ENCODE data around the gene FAM156A.
"Not testable (repeated sequence)": the region's sequence is repeated elsewhere in the genome, so short reads cannot be mapped to it uniquely, and the experiment has no call there.

Gene FAM156A

DNA sequence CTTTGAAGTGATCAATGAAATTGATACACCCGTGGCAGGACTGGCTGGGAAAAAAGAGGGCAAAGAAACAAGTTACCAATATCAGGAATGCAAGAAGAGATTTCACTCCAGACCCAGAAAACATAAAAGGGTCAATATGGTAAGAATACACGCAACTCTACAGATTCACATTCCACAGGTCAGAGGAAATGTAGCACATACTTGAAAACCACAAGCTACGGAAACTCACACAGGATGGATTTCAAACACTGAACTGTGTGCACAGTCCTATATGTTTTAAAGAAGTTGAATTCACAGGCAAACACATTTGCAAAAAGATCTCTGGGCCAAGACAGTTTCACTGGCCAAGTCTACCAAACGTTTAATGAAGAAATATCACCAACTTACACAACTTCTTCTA, 9.0 kb downstream of the FAM156A start:
- H3K4me3 ChIP-seq (ENCODE audit: low read length); H3K36me3 ChIP-seq (ENCODE audit: insufficient read depth, low read length); H3K4me1 ChIP-seq (ENCODE audit: control insufficient read depth, insufficient read depth, low read length); H3K9ac ChIP-seq (ENCODE audit: low read depth, low read length); H3K4me2 ChIP-seq (ENCODE audit: low read length); H3K9me3 ChIP-seq (replicated peaks; ENCODE audit: low read length); H3K27me3 ChIP-seq (ENCODE audit: control insufficient read depth, insufficient read depth, low read length): not testable (repeated sequence)

DNA sequence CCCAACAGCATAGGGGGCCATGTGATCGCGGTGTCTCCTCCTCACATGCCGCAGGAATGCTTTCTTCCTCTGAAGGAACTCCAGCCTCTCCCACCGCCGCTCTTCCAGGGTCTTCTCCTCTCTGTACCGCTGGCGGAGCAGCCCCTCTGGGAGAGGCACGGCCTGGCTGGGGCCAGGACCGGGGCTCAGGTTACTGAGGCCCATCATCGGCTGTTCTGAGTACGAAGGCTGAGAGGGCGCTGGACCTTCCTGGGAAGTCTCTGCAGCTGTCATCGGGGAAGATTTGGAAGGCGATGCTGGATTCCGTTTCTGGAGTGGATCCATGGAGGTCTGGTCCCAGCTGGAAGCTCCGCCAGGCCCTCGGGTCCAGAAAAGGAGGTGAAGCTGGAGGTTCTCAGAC, 10.1 kb downstream of the FAM156A start:
- H3K4me2 ChIP-seq (ENCODE audit: low read length); H3K9me3 ChIP-seq (replicated peaks; ENCODE audit: low read length); H3K36me3 ChIP-seq (ENCODE audit: insufficient read depth, low read length); H3K4me1 ChIP-seq (ENCODE audit: control insufficient read depth, insufficient read depth, low read length); H3K27me3 ChIP-seq (ENCODE audit: control insufficient read depth, insufficient read depth, low read length); H3K9ac ChIP-seq (ENCODE audit: low read depth, low read length); H3K4me3 ChIP-seq (ENCODE audit: low read length): not testable (repeated sequence)

DNA sequence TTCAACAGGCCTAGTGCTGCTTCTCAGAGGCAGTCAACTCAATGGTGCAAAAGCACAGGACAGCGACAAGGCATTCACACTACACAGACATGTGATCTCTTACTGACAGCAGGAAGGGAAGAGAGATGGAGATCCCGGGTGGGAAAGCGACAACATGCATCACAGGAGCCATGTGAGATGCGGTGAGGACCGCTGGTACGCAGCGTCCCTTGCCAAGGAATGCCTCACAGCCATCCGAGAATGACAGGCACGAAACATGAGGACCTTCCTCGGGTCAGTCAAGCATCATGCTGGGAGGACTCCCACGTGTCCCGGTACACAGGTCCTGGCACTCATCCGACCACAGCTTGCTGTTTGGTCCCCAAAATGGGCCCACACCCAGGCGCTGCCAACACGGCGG, 10.8 kb downstream of the FAM156A start:
- not testable (repeated sequence) for H3K9me3 ChIP-seq (replicated peaks; ENCODE audit: low read length); H3K36me3 ChIP-seq (ENCODE audit: insufficient read depth, low read length); H3K9ac ChIP-seq (ENCODE audit: low read depth, low read length); H3K4me3 ChIP-seq (ENCODE audit: low read length); H3K4me2 ChIP-seq (ENCODE audit: low read length); H3K4me1 ChIP-seq (ENCODE audit: control insufficient read depth, insufficient read depth, low read length); H3K27me3 ChIP-seq (ENCODE audit: control insufficient read depth, insufficient read depth, low read length)

DNA sequence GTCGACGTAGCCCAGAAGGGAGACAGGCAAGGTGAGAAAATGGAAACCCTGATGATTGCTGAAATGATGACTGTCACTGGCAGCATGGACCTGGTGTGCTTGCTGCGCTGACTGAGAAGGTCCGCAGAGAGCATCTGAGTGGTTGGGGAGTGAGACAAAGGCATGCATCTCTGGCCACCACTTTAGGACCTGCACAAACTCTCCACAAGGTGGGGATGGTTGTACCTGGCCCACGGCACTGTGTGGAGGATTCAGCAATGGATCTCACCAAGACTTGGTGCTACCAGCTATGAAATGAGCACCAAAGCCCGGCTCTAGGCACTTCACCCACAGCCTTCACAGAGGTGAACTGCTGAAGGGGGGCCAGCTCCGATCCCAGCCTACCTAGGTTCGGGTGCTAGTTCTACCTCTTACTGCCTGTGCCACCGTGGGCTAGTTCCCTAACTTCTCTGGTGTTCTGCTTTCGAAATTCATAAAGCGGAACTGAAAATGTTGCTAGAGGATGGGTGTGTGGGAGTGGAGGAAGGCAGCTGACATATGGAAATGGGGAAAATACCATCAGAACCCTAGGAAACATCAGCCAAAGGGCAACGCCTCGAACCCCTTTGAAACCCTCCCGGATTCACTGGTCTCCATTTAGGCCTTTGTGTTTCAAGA, 12.4 kb downstream of the FAM156A start:
- H3K4me1 ChIP-seq (ENCODE audit: control insufficient read depth, insufficient read depth, low read length); H3K4me3 ChIP-seq (ENCODE audit: low read length); H3K4me2 ChIP-seq (ENCODE audit: low read length); H3K9me3 ChIP-seq (replicated peaks; ENCODE audit: low read length); H3K36me3 ChIP-seq (ENCODE audit: insufficient read depth, low read length); H3K27me3 ChIP-seq (ENCODE audit: control insufficient read depth, insufficient read depth, low read length); H3K9ac ChIP-seq (ENCODE audit: low read depth, low read length): not testable (repeated sequence)

DNA sequence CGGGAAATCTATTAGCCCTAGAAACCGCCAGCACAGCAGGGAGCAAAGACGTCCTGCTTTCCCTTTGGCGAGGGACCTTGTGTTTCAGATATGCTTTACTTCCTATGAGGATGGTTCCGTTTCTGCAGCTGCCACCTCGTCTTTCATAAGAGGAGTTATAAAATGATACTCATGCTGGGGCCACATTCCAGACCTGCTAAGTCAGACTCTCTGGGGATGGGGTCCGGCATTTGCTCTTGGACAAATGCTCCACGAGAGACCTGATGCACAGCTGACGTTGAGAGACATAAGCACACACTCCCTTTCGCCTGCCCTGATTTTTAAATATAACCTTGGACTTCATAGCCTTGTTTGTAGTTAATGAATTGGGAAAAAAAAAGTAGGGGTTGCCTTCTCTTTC, 16.6 kb downstream of the FAM156A start:
- H3K4me3 ChIP-seq (ENCODE audit: low read length); H3K4me2 ChIP-seq (ENCODE audit: low read length); H3K4me1 ChIP-seq (ENCODE audit: control insufficient read depth, insufficient read depth, low read length); H3K27me3 ChIP-seq (ENCODE audit: control insufficient read depth, insufficient read depth, low read length); H3K9me3 ChIP-seq (replicated peaks; ENCODE audit: low read length); H3K36me3 ChIP-seq (ENCODE audit: insufficient read depth, low read length); H3K9ac ChIP-seq (ENCODE audit: low read depth, low read length): not testable (repeated sequence)

DNA sequence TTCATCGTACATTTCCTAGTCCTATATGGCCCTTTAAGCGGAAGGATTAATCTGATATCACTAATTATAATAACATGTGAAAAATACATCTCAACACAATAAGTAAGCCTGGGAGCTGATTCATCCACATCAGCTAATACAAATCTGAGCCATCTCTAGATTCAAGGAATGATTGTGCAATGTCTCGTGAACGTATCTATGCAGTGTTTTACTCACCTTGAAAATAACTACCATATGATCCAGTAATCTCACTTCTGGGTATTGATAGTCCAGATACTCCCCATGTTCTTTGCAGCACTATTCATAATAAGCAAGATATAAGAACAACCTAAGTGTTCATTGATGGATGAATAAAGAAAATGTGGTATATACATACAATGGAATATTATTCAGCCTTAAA, 17.6 kb downstream of the FAM156A start:
- not testable (repeated sequence) for H3K4me3 ChIP-seq (ENCODE audit: low read length); H3K9me3 ChIP-seq (replicated peaks; ENCODE audit: low read length); H3K9ac ChIP-seq (ENCODE audit: low read depth, low read length); H3K4me2 ChIP-seq (ENCODE audit: low read length); H3K36me3 ChIP-seq (ENCODE audit: insufficient read depth, low read length); H3K27me3 ChIP-seq (ENCODE audit: control insufficient read depth, insufficient read depth, low read length); H3K4me1 ChIP-seq (ENCODE audit: control insufficient read depth, insufficient read depth, low read length)

DNA sequence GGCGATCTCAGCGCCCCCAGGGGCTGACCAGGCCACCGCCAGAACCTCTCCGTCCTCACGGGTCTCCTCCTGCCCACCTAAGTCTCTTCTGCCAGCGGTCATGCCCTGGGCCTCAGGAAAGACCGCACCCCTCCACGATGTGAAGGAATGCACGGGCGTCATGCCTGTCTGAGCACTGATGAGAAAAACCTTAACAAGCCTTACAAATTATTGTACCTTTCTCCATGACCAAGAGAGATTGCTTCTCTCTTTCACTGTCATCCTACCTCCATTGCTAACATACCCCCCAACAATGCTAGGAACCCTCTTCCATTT, 22.9 kb downstream of the FAM156A start:
- Histone ChIP-seq H3K4me3 (ENCODE audit: low read length) (peak overlapping the region; percentile 87), H3K9ac (ENCODE audit: low read depth, low read length) (peak overlapping the region; percentile 93), H3K4me2 (ENCODE audit: low read length) (peak overlapping the region; percentile 87)
- H3K9me3 ChIP-seq (replicated peaks; ENCODE audit: low read length); H3K27me3 ChIP-seq (ENCODE audit: control insufficient read depth, insufficient read depth, low read length); H3K36me3 ChIP-seq (ENCODE audit: insufficient read depth, low read length); H3K4me1 ChIP-seq (ENCODE audit: control insufficient read depth, insufficient read depth, low read length): not testable (repeated sequence)

DNA sequence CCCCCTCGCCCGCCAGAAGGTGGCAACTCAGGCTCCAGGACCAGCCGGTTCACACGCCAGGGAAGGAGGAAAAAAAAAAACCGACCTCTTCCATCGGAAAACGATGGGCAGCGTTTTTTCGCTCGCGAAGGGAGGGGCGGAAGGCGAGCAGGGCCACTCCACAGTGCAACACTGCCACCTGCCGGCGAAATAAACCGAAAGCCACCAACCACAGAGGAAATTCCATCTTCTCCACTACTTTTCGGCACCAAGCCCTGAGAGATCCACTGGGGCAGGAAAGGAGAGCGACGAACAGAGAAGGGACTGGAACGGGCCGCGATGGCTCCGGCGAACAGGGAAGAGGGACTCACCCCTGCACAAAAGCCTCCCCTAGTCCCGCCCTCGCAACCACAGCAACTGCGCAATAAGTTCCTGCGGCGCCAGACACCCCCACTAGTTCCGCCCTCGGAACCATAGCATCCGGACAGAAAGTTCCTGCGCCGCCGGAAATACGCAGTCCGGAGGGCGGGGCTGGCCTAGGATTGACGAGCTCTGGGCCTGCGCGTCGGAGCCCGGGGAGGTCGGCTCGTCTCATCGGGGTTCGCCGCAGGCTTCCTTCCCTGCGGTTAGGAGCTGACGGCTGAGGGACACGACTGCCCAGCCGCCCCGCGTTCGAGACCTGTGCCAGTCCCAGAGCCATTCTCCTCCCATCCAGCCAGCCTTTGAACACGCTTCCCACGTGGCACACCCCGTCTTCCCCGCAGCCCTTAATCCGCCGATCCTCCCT, 23.4 kb downstream of the FAM156A start:
- Histone ChIP-seq H3K4me2 (ENCODE audit: low read length) (peak overlapping the region; percentile 87), H3K4me3 (ENCODE audit: low read length) (peak overlapping the region; percentile 87), H3K9ac (ENCODE audit: low read depth, low read length) (peak overlapping the region; percentile 93), H3K9me3 (replicated peaks; ENCODE audit: low read length) (no peaks in the 10 kb centered on the region), H3K4me1 (ENCODE audit: control insufficient read depth, insufficient read depth, low read length) (peaks cover 4% of the 10 kb centered on the region), H3K36me3 (ENCODE audit: insufficient read depth, low read length) (no peaks in the 10 kb centered on the region), H3K27me3 (ENCODE audit: control insufficient read depth, insufficient read depth, low read length) (no peaks in the 10 kb centered on the region)

DNA sequence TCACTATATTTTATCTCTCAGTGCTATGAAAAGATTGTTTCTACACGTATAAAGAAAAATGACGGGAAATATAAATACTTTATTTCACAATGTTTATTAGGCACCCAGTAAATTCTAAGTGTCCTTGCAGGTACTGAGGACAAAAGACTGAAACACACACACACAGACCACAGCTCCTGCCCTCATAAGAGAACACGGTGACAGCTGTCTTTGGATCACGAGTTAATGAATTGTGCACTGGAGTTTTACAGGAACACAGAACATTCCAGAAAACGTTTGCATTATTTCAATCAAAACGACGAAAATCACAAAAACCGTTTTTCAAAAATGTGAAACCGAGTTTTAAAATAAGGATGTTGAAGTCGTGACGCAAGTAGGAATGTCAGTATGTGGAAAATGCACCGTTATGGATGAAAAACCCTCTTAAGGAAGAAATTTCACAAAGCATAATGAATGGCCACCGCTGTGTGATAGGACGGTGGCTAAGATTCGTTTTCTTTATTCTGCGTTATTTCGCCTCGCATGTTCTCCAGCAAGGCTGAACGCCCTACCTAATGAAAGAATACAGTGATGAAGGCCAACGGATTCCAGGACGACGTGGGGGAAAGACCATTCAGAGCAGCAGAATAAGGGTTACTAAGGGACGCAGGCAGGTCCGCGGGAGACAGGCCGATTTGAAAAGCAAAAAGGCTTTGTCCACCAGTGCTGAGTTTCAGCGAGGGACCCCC, 24.2 kb downstream of the FAM156A start:
- H3K36me3 ChIP-seq (ENCODE audit: insufficient read depth, low read length) = no peaks in the 10 kb centered on the region
- H3K27me3 ChIP-seq (ENCODE audit: control insufficient read depth, insufficient read depth, low read length) = no peaks in the 10 kb centered on the region
- peaks cover 4% of the 10 kb centered on the region for H3K4me1 ChIP-seq (ENCODE audit: control insufficient read depth, insufficient read depth, low read length)
- peak overlapping the region; percentile 87 for H3K4me3 ChIP-seq (ENCODE audit: low read length)
- peak overlapping the region; percentile 93 for H3K9ac ChIP-seq (ENCODE audit: low read depth, low read length)
- no peaks in the 10 kb centered on the region for H3K9me3 ChIP-seq (replicated peaks; ENCODE audit: low read length)
- H3K4me2 ChIP-seq (ENCODE audit: low read length) = peak overlapping the region; percentile 87

DNA sequence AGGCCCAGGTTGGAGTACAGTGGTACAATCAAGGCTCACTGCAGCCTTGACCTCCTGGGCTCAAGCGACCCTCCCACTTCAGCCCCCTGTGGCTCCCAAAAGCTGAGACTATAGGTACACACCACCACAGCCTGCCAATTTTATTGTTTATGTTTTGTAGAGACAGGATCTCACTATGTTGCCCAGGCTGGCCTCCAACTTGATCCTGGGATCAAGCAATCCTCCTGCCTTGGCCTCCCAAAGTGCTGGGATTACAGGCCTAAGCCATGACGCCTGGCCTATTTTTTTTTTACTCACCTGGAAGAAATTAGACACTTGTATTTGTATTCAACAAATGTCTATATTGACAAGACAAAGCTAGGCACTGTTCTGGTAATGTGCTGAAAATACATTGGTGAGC, 25.1 kb downstream of the FAM156A start:
- peaks cover 4% of the 10 kb centered on the region for H3K4me1 ChIP-seq (ENCODE audit: control insufficient read depth, insufficient read depth, low read length)
- H3K9me3 ChIP-seq (replicated peaks; ENCODE audit: low read length) = no peaks in the 10 kb centered on the region
- H3K9ac ChIP-seq (ENCODE audit: low read depth, low read length) = no peak overlapping the region
- H3K27me3 ChIP-seq (ENCODE audit: control insufficient read depth, insufficient read depth, low read length) = no peaks in the 10 kb centered on the region
- no peaks in the 10 kb centered on the region for H3K36me3 ChIP-seq (ENCODE audit: insufficient read depth, low read length)
- no peak overlapping the region for H3K4me2 ChIP-seq (ENCODE audit: low read length)
- H3K4me3 ChIP-seq (ENCODE audit: low read length) = no peak overlapping the region

DNA sequence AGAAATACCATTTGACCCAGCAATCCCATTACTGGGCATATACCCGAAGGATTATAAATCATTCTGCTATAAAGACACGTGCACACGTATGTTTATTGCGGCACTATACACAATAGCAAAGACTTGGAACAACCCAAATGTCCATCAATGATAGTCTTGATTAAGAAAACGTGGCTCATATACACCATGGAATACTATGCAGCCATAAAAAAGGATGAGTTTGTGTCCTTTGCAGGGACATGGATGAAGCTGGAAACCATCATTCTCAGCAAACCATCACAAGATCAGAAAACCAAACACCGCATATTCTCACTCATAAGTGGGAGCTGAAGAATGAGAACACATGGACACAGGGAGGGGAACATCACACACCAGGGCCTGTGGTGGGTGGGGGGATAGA, 28.1 kb downstream of the FAM156A start:
- H3K4me2 ChIP-seq (ENCODE audit: low read length); H3K4me3 ChIP-seq (ENCODE audit: low read length); H3K9ac ChIP-seq (ENCODE audit: low read depth, low read length); H3K4me1 ChIP-seq (ENCODE audit: control insufficient read depth, insufficient read depth, low read length); H3K36me3 ChIP-seq (ENCODE audit: insufficient read depth, low read length); H3K27me3 ChIP-seq (ENCODE audit: control insufficient read depth, insufficient read depth, low read length); H3K9me3 ChIP-seq (replicated peaks; ENCODE audit: low read length): not testable (repeated sequence)

DNA sequence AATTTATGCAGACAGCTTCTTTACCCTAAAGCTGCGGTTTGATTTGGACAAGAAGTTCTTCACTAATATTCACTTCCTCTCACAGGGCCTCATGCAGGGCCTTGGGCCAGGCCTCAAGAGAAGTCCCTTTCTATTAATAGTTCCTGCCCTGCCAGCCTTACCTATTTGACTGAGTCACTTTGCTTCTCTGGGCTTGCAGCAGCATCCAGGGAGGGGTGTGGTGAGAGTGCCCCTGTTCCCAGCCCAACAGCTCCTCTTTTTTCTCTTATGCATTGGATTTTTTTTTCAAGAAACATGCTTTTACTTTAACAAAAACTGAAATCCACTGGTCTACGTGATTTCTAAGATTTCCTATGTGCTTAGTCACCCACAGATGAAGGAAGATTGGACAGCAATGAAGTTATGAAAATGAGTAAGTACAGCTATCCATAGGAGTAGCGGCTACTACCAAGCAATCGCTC, 34.5 kb downstream of the FAM156A start:
- Histone ChIP-seq H3K4me3 (ENCODE audit: low read length) (no peak overlapping the region), H3K4me2 (ENCODE audit: low read length) (peak overlapping the region; percentile 39)

More for the DNA sequence above, 34.5 kb downstream of the FAM156A start:
- Histone ChIP-seq H3K9ac (ENCODE audit: low read depth, low read length) (peak overlapping the region; percentile 25), H3K4me1 (ENCODE audit: control insufficient read depth, insufficient read depth, low read length) (peaks cover 13% of the 10 kb centered on the region), H3K36me3 (ENCODE audit: insufficient read depth, low read length) (no peaks in the 10 kb centered on the region), H3K9me3 (replicated peaks; ENCODE audit: low read length) (no peaks in the 10 kb centered on the region), H3K27me3 (ENCODE audit: control insufficient read depth, insufficient read depth, low read length) (no peaks in the 10 kb centered on the region)

All from skeletal muscle satellite cell (primary cell).